SU-DHL-6 (cell line): ENCODE data around the gene GAS2L2.

Experiments used
- H2AFZ ChIP-seq: fragments of 200-600 bp; sonication (generic); 2 replicates; pipeline ENCODE4 v1.6.1; 2014; ENCODE audit warnings: low read depth, mild to moderate bottlenecking, moderate library complexity, mixed read lengths, antibody characterized with exemption, low read length; ENCODE audit not compliant: severe bottlenecking
- H3F3A ChIP-seq: fragments of 200-600 bp; shearing (Covaris generic); 2 replicates; pipeline ENCODE4 v1.6.0; 2016; ENCODE audit warnings: antibody characterized with exemption, mild to moderate bottlenecking; ENCODE audit not compliant: insufficient read depth
- H3K27ac ChIP-seq: fragments of 200-600 bp; sonication (generic); 2 replicates; pipeline ENCODE4 v1.5.1; 2016; ENCODE audit warnings: low read depth, mild to moderate bottlenecking, low read length, moderate library complexity, mixed read lengths
- H3K27me3 ChIP-seq: fragments of 200-600 bp; sonication (generic), shearing (Covaris generic); 2 replicates; pipeline ENCODE4 v1.6.0; 2014; ENCODE audit warnings: mild to moderate bottlenecking, low read length
- H3K36me3 ChIP-seq: fragments of 200-600 bp; sonication (generic); 2 replicates; pipeline ENCODE4 v1.6.1; 2014; ENCODE audit warnings: mild to moderate bottlenecking, low read length, mixed read lengths
- H3K4me2 ChIP-seq: fragments of 300-600, 200-600 bp; shearing (Covaris generic), sonication (generic); 2 replicates; pipeline ENCODE4 v1.6.0; 2014; ENCODE audit warnings: low read length, low read depth, mild to moderate bottlenecking; ENCODE audit not compliant: poor library complexity, severe bottlenecking
- H3K4me3 ChIP-seq: fragments of 200-600 bp; sonication (generic); 2 replicates; pipeline ENCODE4 v1.5.1; 2014; ENCODE audit warnings: antibody characterized with exemption, low read length, mild to moderate bottlenecking, mixed read lengths; ENCODE audit not compliant: insufficient read depth, poor library complexity, severe bottlenecking
- H3K79me2 ChIP-seq: fragments of 200-600 bp; sonication (generic); 2 replicates; pipeline ENCODE4 v1.6.1; 2014; ENCODE audit warnings: mild to moderate bottlenecking, low read length, moderate library complexity; ENCODE audit not compliant: insufficient read depth
- H3K9ac ChIP-seq: fragments of 200-600 bp; sonication (generic); 2 replicates; pipeline ENCODE4 v1.7.0; 2014; ENCODE audit warnings: mild to moderate bottlenecking, low read length
- H3K9me2 ChIP-seq: fragments of 200-600 bp; sonication (generic); replicated peaks from 2 replicates; pipeline ENCODE4 v1.6.1; 2014; ENCODE audit warnings: low read length; ENCODE audit not compliant: insufficient read depth
- H3K9me3 ChIP-seq: fragments of 200-600 bp; sonication (generic); 2 replicates; pipeline ENCODE4 v1.6.1; 2014; ENCODE audit warnings: low read length, mixed read lengths; ENCODE audit not compliant: insufficient read depth
- H4K20me1 ChIP-seq: fragments of 200-600 bp; sonication (generic); 2 replicates; pipeline ENCODE4 v1.6.1; 2014; ENCODE audit warnings: low read depth, mild to moderate bottlenecking, antibody characterized with exemption, low read length, moderate library complexity, mixed read lengths
- CTCF ChIP-seq: fragments of 200-600 bp; sonication (generic); IDR thresholded peaks from one replicate; pipeline ENCODE4 v1.5.1; 2017; ENCODE audit warnings: antibody characterized with exemption, mild to moderate bottlenecking, low read length, moderate library complexity; ENCODE audit not compliant: insufficient read depth, poor library complexity, severe bottlenecking
- EZH2phosphoT487 ChIP-seq: fragments of 200-600 bp; sonication (generic), shearing (Covaris generic); conservative IDR thresholded peaks from 2 replicates; pipeline ENCODE4 v1.6.1; 2018; ENCODE audit warnings: mild to moderate bottlenecking, antibody characterized with exemption, low read length, moderate library complexity, mixed read lengths

Gene GAS2L2

GRCh38 chr17:35768797-35769196 is 15.8 kb upstream of the GAS2L2 start:
- H3K9me2 ChIP-seq, result no peaks in the 10 kb centered on the region
- no peak overlapping the region for H3K4me2 ChIP-seq
- H3K27ac ChIP-seq, result no peak overlapping the region
- no peaks in the 10 kb centered on the region for H3K9me3 ChIP-seq
- H3K36me3 ChIP-seq, result no peaks in the 10 kb centered on the region
- H3K4me3 ChIP-seq, result no peak overlapping the region
- TF ChIP-seq EZH2phosphoT487, result no peak
- no peak for TF ChIP-seq CTCF
- no peak overlapping the region for H2AFZ ChIP-seq
- H3K9ac ChIP-seq, result no peak overlapping the region
- no peaks in the 10 kb centered on the region for H3K27me3 ChIP-seq
- no peaks in the 10 kb centered on the region for H3K79me2 ChIP-seq
- H4K20me1 ChIP-seq, result no peaks in the 10 kb centered on the region
- no peaks in the 10 kb centered on the region for H3F3A ChIP-seq

GRCh38 chr17:35766903-35767510 is 14.0 kb upstream of the GAS2L2 start:
- no peak overlapping the region for H3K9ac ChIP-seq
- no peaks in the 10 kb centered on the region for H3K9me2 ChIP-seq
- peak; percentile 37 for TF ChIP-seq CTCF
- no peak for TF ChIP-seq EZH2phosphoT487
- no peaks in the 10 kb centered on the region for H3K79me2 ChIP-seq
- no peak overlapping the region for H3K4me2 ChIP-seq
- H3F3A ChIP-seq, result no peaks in the 10 kb centered on the region
- H3K4me3 ChIP-seq, result no peak overlapping the region
- no peak overlapping the region for H2AFZ ChIP-seq
- H4K20me1 ChIP-seq, result no peaks in the 10 kb centered on the region
- no peaks in the 10 kb centered on the region for H3K9me3 ChIP-seq
- H3K27me3 ChIP-seq, result no peaks in the 10 kb centered on the region
- no peak overlapping the region for H3K27ac ChIP-seq
- H3K36me3 ChIP-seq, result no peaks in the 10 kb centered on the region

GRCh38 chr17:35766489-35766877 is 13.4 kb upstream of the GAS2L2 start:
- H3K27me3 ChIP-seq, result no peaks in the 10 kb centered on the region
- no peak overlapping the region for H3K4me2 ChIP-seq
- H3K9me3 ChIP-seq, result no peaks in the 10 kb centered on the region
- TF ChIP-seq EZH2phosphoT487 (no peak), CTCF (no peak)
- H2AFZ ChIP-seq, result no peak overlapping the region
- H3K79me2 ChIP-seq, result no peaks in the 10 kb centered on the region
- no peak overlapping the region for H3K27ac ChIP-seq
- H3F3A ChIP-seq, result no peaks in the 10 kb centered on the region
- no peaks in the 10 kb centered on the region for H4K20me1 ChIP-seq
- no peaks in the 10 kb centered on the region for H3K36me3 ChIP-seq
- no peak overlapping the region for H3K4me3 ChIP-seq
- H3K9ac ChIP-seq, result no peak overlapping the region
- no peaks in the 10 kb centered on the region for H3K9me2 ChIP-seq
